Measurements from ENCODE around the gene FAM13A.

FAM13A gene

GRCh38 chr4:88807499-88807898 is 249.5 kb downstream of the FAM13A start:
- no peak for FAIRE-seq

- no peak for FAIRE-seq
Observed at GRCh38 chr4:88804234-88804633, 252.8 kb downstream of the FAM13A start.

- FAIRE-seq = no peak
Observed at GRCh38 chr4:88803600-88804096, 253.3 kb downstream of the FAM13A start.

GRCh38 chr4:88802585-88803286 is 254.2 kb downstream of the FAM13A start:
- FAIRE-seq = no peak

- FAIRE-seq = no peak
Observed at GRCh38 chr4:88802138-88802537, 254.8 kb downstream of the FAM13A start.

- FAIRE-seq = no peak
Observed at GRCh38 chr4:88799900-88800299, 257.1 kb downstream of the FAM13A start.

- FAIRE-seq = no peak
Observed at GRCh38 chr4:88797725-88798124, 259.3 kb downstream of the FAM13A start.

- peak; percentile 70 for FAIRE-seq
Observed at GRCh38 chr4:88796545-88796944, 260.4 kb downstream of the FAM13A start.

GRCh38 chr4:88794952-88795351 is 262.0 kb downstream of the FAM13A start:
- FAIRE-seq = no peak

- FAIRE-seq = no peak
Observed at GRCh38 chr4:88794087-88794690, 262.8 kb downstream of the FAM13A start.

GRCh38 chr4:88793475-88793874 is 263.5 kb downstream of the FAM13A start:
- no peak for FAIRE-seq

GRCh38 chr4:88792821-88793220 is 264.2 kb downstream of the FAM13A start:
- no peak for FAIRE-seq

- FAIRE-seq = no peak
Observed at GRCh38 chr4:88792268-88792781, 264.7 kb downstream of the FAM13A start.

- FAIRE-seq = no peak
Observed at GRCh38 chr4:88791274-88791673, 265.7 kb downstream of the FAM13A start.

- peak; percentile 32 for FAIRE-seq
Observed at GRCh38 chr4:88788895-88789294, 268.1 kb downstream of the FAM13A start.

GRCh38 chr4:88788424-88788823 is 268.6 kb downstream of the FAM13A start:
- no peak for FAIRE-seq

- FAIRE-seq = no peak
Observed at GRCh38 chr4:88786011-88786410, 271.0 kb downstream of the FAM13A start.

GRCh38 chr4:88780389-88780788 is 276.6 kb downstream of the FAM13A start:
- FAIRE-seq = no peak

GRCh38 chr4:88779431-88779830 is 277.6 kb downstream of the FAM13A start:
- no peak for FAIRE-seq

- no peak for FAIRE-seq
Observed at GRCh38 chr4:88775529-88775928, 281.5 kb downstream of the FAM13A start.

- no peak for FAIRE-seq
Observed at GRCh38 chr4:88775026-88775425, 282.0 kb downstream of the FAM13A start.

GRCh38 chr4:88771883-88772450 is 285.0 kb downstream of the FAM13A start:
- no peak for FAIRE-seq

- FAIRE-seq = no peak
Observed at GRCh38 chr4:88765729-88766128, 291.3 kb downstream of the FAM13A start.

GRCh38 chr4:88763075-88763474 is 293.9 kb downstream of the FAM13A start:
- FAIRE-seq = no peak

Measured in A204.1 (cell line).